Testis (tissue), 2 donors: ENCODE data around the gene GNMT.

ENCODE experiments used
- CTCF ChIP-seq, 3 experiments: fragments of 450-650 bp in 2 of 3; fragments of 200-600 bp in 1 of 3; sonication (generic) in 1 of 3; IDR thresholded peaks; one replicate each; pipeline ENCODE4 v1.5.1; 2016 to 2019; ENCODE audit warnings: antibody characterized with exemption in 3 of 3, mild to moderate bottlenecking in 2 of 3, moderate library complexity in 1 of 3
- POLR2A ChIP-seq: fragments of 450-650 bp; IDR thresholded peaks from one replicate; pipeline ENCODE4 v1.6.1; 2017; ENCODE audit warnings: antibody characterized with exemption, mild to moderate bottlenecking, moderate library complexity

DNA sequence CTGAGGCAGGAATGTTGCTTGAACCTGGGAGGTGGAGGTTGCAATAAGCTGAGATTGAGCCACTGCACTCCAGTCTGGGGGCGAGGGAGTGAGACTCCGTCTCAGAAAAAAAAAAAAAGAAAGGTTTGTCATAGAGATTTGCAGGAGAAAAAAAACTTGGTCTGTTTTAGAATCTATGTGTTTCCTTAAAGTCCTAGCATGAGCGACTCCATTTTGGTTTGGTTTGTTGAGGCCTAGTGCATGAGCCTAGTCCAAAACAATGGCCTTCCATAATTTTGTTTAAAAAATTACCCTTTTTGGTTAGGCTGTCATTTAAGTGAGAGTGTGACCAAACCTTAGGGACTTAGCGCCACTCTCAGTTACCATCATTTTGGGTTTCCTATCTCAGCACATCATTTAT is 8.2 kb upstream of the GNMT start:
- TF ChIP-seq CTCF (IDR thresholded peaks at IDR 0.05) (no peak), POLR2A (no peak)
